ENCODE results near the gene FNDC11.
"Not testable (repeated sequence)": the region's sequence is repeated elsewhere in the genome, so short reads cannot be mapped to it uniquely, and the experiment has no call there.

The FNDC11 gene

DNA sequence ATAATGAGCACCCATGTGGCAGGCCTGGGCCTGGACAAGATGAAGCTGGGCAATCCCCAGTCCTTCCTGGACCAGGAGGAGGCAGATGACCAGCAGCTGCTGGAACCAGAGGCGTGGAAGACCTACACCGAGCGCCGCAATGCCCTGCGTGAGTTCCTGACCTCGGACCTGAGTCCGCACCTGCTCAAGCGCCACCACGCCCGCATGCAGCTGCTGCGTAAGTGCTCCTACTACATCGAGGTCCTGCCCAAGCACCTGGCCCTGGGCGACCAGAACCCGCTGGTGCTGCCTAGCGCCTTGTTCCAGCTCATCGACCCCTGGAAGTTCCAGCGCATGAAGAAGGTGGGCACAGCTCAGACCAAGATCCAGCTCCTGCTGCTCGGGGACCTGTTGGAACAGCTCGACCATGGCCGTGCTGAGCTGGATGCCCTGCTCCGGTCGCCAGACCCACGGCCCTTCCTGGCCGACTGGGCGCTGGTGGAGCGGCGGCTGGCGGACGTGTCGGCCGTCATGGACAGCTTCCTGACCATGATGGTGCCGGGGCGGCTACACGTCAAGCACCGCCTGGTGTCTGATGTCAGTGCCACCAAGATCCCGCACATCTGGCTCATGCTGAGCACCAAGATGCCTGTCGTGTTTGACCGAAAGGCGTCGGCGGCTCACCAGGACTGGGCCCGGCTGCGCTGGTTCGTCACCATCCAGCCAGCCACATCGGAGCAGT, 1.9 kb downstream of the FNDC11 start:
- no peak for DNase-seq

DNA sequence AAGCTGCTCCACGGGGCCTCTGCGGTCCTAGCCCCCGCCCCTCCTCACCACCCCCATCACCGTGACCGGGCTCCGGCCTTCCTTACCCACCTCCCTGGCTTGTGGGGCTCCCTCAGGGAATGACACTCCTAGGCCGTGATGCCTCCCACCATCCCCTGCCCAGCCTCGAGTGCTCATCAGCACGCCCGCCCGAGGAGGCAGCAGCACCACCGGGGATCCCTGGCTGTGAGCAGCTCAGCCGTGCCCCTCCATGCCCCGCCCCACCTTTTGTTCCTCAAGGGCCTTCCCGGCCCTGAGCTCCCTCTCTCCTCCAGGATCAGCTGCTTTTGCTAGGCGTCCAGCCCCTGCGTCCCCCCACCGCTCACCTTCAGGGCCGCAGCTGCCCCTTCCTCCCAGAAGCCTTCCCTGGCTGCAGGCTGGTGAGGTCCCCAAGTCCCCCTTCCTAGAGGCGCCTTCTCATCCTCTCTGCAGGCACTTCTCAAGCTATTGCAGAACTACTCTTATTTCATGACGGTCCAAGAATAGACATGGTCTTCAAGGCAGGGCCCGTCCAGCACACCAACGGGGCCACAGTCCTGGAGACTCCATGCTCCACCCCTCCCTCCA, 3.0 kb downstream of the FNDC11 start:
- DNase-seq: no peak

DNA sequence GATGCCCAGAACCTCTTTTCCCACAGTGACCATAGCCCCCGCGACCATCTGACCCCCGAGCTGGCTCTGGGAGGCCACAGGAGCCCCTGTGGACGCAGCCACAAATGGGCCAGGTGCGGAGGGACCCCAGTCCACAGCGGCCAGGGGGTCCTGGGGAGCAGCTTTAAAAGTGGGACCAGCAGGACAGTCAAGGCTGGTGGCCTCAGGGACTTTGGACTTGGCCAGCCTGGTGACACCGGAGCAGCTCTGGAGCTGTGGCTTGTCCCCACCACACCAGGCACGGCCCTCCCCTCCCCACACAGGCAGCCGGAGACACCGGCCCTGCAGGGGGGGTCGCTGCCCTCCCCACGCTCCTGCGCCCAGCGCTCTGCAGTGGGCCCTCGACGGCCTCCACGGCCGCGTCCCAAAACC, 3.5 kb downstream of the FNDC11 start:
- no peak for DNase-seq

DNA sequence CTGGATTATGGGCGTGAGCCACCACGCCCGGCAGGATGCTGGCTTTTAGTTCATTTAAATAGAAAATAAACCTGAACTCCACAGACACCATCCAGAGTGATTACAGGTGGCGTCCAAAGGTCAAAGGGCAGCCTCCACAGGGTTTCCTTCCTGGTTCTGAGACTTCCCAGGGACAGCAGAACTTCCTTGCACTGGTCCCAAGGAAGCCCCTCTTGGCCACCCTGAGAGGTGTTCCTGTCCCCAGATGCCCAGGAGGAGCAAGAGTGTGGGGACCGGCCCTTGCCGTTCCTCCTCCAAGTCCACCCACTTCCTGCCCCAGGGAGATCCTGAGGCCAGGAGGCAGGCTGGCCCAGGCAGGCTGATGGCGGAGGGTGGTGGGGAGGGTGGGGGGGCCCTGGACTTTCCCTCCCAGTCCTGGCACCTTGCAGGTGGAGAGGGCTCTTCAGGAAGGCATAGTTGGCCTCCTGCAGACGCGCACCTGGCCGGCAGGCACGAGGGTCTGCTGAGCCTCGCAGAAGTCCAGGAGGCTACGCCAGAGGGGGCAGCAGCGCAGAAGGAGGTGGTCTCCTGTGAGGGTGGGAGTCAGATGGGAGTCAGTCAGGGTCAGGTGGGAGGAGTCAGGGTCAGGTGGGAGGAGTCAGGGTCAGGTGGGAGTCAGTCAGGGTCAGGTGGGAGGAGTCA, 5.0 kb downstream of the FNDC11 start:
- no peak for DNase-seq

DNA sequence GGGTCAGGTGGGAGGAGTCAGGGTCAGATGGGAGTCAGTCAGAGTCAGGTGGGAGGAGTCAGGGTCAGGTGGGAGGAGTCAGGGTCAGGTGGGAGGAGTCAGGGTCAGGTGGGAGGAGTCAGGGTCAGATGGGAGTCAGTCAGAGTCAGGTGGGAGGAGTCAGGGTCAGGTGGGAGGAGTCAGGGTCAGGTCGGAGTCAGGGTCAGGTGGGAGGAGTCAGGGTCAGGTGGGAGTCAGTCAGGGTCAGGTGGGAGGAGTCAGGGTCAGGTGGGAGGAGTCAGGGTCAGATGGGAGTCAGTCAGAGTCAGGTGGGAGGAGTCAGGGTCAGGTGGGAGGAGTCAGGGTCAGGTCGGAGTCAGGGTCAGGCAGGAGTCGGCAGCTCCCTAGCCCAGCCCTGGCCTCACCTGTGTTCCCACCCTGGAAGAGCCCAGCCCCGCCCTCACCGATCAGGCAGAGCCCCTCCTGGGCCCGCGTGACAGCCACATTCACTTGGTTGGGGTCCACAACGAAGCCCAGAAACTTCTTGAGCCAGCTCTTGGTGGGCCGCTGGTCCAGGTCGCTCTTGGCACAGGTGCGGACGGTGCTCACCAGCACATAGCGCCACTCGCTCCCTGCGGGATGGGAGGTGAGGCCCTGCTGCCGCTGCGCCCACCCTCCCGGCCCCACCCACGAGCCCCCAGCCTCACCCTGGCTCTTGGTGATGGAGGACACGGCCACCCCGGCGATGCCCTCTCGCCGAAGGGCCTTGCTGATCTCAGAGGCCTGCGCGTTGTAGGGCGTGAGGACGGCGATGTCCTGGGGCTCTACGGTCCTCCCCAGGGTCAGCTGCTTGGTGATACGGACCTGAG, 5.8 kb downstream of the FNDC11 start:
- DNase-seq: not testable (repeated sequence)

DNA sequence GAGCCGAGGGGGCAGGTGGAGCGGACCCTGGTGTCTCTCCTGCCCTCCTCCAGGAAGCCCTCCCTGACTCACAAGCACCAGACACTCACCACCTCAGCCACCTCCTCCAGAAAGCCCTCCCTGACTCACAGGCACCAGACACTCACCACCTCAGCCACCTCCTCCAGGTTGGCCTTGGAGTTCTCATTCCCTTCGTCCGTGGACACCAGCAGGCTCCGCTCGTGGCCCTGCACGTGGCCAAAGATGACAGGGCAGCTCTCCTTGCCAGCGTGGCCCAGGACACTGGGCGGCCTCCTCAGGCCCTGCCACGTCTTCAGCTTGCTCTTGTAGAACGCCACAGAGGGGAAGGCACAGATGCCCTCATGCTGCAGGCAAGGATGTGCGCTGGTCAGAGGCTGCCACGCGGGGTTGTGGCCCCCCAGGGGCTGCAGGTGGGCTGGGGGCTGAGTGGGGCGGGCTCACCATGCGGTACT, 6.4 kb downstream of the FNDC11 start:
- DNase-seq: no peak

DNA sequence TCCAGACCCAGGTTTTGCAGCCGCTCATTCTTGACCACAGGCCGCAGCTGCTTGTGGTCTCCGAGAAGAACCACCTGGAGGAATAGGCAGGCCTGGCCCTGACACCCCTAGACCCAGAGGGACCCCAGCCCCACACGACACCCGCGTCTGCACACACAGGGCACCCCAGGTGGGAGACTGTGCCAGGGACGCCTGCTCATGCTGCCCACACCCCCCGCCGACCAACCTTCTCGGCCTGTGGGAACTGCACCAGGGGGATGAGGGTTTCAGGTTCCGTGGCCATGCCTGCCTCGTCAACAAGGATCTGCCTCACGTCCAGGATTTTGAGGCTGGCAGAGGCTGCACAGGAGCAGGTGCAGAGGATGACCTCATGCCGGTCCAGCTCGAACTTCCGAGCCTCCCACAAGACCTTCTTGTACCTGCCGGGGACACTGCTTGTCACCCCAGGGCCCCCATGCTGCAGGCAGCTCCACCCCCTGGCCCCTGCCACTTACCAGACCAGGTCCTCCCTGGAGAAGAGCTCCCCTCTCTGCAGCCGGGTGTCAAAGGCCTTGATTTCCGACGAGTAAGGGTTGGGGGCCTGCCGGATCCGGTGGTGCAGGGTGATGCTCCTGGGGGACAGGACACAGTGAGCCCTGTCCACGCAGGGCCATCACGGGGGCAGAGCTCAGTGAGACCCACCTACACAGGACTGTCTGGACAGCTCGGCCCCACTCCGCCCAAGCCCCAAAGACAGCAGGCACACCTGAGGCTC, 7.1 kb downstream of the FNDC11 start:
- no peak for DNase-seq

DNA sequence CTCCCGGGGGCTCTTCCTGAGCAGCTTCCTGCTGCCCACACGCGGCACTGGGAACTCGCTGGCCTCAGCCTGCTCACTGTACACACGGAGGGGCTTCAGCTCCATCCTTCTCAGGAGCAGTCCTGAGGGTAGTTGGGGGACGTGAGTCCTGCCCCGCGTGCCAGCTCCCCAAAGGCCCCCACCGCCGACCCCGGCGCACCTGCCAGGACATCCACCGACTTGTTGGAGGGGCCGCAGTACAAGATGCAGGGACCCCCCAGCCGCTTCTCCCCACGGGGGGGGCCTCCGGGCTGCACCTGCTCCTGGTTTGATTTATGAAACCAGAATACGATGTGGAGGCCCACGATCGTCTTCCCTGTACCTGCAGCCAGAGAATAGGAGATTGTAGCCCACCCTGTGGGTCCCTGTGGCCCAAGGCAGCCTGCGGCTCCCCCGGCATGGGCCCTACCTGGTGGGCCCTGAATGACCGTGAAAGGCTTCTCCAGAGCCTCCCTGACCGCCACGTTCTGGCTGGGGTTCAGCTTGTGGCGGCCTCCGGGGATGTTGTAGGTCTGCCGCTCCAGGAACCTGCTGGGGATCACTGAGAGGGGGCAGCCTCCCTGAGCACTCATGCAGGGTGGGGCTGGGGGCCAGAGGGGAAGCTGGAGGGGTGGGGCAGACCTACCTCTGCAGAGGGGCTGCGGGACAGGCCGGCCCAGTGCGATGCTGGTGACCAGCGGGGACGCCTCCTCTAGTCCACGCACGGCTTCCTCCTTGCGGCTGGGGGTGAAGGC, 7.9 kb downstream of the FNDC11 start:
- DNase-seq: no peak

DNA sequence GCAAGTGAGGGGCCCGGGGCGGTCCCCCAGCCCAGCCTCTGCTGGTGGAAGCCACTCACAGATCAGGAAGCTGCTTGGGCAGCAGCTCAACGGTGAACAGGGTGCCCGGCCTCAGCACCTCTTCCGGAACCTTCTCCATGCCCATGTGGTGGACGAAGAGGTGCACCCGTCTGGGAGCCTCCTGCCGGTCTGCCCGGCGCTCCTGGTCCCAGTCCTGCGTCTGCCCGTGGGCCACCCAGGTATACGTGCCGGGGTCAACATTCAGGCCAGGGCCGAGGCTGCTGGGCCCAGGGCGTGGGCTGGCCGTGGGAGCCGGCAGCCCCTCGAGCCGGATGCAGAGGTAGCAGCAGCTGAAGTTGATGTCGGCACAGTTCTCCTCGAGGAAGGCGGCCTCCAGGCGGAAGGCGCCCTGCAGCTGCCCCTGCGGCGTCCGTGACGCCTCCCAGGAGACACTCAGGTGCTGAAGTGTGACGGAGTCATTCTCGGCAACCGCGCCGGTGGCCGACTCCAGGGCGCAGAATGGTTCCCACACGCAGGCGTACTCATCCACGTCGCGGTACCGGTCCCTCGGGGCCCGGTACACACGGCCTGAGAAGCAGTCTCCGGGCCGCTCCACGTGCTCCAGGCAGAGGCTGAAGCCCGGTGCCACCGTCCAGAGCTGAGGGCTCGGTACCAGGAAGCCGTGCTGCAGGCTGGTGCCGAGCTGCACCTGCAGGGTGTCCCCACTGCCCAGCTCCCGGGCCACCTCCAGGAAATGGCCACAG, 8.7 kb downstream of the FNDC11 start:
- DNase-seq: no peak

DNA sequence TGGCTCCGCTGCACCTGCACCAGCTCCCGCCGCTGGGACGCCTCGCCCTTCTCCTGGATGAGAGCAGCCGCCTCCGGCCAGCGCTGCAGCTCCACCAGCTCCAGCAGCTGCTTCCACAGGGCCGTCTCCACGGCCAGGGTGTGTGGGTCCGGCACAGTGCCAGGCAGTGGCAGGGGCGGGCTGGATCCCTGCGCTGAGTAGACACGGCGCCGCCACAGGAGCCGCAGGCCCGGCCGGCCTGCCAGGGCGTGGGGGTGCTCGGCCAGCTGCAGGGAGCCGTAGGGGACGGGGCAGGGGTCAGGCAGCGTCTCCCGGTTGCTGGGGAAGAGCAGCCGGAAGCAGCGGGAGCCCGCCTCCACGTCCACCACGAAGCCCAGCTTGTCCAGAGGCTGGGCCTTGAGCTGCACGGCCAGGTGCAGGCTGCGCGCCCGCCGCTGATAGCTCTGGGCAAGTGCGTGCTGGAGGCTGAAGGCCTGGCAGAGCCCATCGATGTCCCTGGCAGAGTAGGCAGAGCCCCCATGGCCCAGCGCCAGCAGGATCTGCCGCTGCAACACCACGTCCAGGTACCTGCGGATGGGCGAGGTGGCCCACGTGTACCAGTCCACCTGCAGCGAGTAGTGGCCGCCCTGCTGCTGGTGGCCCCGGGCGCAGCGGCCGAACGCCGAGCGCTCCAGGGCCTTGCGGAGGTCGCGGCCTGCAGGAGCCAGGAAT, 9.4 kb downstream of the FNDC11 start:
- no peak for DNase-seq

DNA sequence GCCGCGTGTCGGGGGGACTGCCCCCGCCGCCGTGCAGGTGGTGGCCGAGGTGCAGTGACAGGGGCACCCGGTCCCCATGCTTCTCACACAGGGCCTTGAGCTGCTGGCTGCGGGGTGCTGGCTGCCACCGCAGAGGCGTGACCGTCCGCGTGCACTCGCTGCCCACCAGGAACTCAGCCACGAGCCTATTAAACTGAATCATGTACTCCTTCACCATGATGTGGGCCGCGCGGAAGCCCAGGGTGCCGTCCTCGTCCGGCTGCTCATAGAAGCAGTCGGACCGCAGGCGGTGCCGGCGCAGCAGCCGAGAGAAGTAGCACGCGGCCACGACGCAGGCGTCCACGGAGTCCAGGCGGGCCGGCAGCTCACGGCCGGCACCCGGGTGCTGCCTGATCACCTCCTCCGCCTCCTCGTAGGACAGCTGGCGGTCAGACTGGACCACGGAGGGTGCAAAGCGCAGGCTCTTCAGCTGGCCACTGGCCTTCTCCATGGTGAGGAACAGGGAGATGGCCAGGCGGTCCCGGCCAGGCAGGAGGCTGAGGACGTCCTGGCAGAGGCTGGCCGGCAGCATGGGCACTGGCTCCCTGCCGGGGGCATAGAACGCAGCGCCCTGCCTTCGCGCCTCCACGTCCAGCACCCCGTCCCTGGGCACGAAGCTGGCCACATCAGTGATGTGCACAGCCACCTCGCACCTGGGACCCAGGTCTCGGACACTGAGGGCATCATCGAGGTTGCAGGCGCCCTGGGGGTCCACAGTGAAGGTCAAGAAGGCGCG, 10.3 kb downstream of the FNDC11 start:
- DNase-seq: no peak

DNA sequence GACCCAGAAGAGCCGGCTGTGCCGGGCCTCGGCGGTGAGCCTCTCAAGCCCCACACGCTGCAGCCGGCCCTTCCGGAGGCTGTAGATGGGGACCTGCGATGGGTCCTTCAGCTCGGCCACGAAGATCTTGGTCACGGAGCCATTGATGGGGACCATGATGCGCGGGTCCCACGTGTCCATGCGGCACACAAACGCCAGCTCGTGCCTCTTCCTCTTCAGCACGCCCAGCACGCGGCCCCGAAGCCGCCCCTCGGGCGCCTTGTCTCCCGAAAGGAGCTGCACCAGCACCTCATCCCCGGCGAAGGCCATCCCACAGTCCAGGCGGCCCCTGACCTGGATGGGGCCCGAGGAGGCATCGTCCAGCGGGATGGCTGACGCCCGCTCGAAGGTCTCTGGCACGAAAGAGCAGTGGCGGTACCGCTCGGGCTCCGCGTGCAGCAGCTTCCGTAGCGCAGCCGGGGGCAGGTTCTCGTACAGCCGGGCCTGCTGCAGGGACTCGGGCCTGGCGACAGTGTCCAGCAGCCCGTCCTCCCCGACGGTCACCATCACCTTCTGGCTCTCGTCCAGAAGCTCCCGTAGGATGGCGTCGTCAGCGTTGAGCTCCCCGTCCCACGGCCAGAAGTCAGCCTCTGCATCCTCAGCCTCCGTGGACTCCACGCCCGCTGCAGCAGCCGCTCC, 11.2 kb downstream of the FNDC11 start:
- DNase-seq: no peak

DNA sequence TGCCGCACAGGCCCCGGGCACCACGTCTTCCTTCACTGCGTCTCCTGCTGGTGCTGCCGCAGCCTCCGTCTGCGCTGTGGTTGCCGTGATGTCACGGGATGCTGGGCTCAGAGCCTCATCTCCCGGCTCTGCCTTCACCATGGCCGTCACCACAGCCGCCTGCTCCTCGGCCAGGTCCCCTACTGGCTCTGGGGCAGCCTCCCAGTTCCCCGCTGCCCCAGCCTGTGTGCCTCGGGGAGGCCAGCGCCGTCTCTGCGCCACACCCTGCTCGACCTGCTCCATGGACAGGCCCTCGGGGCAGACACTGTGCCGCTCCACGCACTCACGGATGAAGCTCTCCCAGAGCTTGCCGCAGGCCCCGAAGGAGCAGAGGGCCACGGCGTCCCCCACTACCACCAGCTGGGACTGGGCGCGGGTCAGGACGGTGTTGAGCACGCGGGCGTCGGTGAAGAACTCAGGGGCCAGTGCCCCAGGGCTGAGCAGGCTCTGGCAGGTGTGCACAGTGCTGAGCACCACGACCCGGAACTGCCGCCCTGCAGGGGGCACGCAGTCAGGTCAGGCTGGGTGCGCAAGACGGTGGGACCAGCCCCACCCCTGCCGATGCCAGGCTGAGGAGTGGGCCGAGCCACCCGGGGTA, 11.9 kb downstream of the FNDC11 start:
- DNase-seq: no peak

DNA sequence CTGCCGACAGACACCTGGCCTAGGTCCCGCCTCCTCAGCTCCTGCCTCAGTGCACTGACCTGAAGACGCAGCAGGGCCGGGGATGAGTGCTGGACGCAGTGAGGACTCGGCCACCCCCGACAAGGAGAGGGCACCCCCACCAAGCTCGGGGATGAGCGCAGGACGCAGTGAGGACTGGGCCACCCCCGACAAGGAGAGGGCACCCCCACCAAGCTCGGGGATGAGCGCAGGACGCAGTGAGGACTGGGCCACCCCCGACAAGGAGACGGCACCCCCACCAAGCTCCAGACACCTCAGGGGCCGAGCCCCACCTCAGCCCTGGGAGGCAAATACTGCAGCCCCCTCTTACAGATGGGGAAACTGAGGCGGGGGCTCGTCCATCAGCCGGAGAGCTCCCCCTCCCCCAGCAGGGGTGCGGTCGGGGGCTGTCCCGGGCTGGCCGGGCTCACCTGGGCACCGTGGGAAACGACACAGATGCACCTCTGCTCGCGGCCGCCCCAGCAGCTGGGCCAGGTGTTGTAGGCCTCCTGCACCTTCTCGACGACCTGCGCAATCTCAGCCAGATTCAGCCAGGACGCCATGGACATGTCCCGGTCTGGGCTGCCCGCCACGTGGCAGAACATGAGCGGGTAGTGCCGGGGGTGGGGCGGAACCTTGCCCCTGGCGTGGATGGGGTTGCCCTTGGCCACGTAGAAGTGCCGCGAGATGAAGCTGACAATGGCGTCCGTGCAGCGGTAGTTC, 12.6 kb downstream of the FNDC11 start:
- no peak for DNase-seq

DNA sequence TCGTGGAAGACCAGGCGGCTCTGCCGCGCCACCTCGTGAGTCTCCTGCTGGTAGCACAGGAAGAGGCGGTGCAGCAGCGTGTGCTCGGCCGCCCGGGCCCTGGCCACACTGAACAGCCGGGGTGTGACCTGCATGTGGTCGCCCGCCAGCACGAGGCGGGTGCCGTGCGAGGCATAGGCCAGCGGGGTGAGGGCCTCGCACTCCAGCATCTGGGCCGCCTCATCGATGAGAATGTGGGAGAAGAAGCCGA, 13.1 kb downstream of the FNDC11 start:
- DNase-seq: no peak

DNA sequence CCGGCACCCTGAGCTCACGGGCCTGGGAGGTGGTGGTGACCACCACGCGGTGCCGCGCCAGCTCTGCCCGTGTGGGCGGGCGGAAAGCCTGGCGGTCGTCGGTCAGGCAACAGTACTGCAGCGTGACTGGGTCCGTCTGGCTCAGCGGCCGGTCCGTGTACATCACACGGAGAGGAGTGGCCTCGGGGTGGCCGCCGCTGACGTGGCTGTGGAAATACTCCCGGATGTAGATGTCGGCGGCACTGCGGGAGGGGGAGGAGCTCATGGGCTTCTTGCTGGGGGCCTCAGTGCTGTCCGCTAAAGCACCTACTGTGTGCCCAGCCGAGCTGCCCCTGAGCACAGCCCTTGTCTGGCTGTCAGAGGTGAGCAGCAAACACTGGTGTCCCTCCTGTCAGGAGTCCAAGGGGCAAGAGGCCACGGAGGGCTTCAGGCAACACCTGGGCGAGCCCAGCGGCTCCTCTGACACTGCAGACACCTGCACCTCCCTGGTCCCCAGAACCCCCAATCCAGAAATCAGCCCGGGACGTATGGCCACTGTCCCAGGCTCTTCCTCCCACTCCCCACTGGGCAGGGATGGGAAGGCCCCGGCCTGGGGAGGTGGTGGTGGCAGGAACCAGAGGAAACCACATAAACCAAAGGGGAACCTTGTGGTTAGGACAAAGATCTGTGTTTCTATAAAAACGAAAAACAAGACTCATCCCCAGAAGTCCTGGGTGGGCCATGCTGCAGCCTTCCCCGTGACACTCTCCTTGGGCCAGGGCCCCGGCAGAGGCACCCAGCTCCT, 13.6 kb downstream of the FNDC11 start:
- DNase-seq: peak; percentile 83
